ENCODE results near the gene DLG1.
A peak's percentile ranks its signal among the peaks of the same experiment; 100 is the strongest.

Gene DLG1

DNA sequence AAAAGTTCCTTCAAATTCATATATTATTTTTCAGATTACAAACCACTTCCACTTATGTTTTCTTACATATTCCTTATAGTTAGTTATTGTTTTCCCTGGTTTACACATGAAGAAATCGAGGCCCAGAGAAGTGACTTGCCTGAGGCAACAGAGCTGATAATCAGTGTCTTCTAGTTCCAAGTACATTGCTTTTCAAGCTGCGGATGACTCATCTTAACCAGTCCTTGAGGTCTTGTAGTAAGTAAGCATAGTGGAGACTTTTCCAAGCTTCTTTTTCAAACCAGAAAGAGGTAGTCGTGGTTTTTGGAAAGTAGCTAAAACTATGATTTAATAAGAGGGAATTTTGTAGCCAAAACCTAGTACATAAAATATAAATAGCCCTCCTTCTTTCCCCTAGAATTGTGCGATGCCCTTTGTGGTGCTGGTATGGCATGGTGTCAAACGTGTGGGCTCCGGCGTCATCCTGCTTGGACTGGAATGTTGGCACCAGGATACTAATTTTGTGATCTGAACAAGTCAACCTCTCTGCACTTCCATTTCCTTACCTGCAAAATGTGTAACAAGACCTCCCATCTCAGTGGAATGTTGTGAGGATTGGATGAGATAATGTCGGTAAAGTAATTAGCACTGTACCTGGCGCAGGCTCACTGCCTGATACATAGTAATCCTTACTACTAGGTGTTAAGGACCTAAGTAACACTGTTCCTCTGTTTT, 19.0 kb upstream of the DLG1 start:
- no peak for DNase-seq (ENCODE audit: low read depth, low spot score)

DNA sequence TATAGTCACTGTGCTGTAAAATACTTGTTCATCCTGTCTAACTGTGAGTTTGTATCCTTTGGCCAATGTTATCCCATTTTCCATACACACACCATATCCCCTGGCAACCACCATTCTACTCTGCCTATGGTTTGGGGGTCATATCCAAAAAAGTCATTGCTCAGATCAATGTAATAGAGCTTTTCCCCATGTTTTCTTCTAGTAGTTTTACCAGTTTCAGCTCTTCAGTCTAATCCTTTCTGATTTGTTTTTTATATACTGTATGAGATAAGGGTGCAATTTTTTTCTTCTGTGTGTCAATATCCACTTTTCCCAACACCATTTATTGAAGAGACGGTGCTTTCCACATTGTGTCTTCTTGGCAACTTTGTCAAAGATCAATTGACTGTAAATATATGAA, 14.0 kb upstream of the DLG1 start:
- no peak for DNase-seq (ENCODE audit: low read depth, low spot score)

DNA sequence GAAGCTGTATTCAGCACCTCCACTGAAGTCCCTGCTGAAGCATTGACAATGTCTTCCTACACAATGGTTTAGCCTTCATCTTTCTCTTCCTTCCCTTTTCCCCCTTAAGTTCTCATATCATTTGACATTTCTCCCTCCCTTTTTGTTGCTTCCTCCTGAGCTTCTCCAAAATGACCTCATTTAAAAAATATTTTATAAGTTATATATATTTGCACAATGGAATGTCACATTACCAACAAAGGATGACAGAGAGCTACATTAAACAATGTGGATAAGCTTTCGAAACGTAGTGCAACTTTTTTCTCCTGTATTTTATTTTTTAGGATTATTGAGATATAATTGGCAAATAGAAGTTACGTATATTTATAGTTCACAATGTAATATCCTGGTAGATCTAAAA, 13.2 kb upstream of the DLG1 start:
- DNase-seq (ENCODE audit: low read depth, low spot score), result no peak

DNA sequence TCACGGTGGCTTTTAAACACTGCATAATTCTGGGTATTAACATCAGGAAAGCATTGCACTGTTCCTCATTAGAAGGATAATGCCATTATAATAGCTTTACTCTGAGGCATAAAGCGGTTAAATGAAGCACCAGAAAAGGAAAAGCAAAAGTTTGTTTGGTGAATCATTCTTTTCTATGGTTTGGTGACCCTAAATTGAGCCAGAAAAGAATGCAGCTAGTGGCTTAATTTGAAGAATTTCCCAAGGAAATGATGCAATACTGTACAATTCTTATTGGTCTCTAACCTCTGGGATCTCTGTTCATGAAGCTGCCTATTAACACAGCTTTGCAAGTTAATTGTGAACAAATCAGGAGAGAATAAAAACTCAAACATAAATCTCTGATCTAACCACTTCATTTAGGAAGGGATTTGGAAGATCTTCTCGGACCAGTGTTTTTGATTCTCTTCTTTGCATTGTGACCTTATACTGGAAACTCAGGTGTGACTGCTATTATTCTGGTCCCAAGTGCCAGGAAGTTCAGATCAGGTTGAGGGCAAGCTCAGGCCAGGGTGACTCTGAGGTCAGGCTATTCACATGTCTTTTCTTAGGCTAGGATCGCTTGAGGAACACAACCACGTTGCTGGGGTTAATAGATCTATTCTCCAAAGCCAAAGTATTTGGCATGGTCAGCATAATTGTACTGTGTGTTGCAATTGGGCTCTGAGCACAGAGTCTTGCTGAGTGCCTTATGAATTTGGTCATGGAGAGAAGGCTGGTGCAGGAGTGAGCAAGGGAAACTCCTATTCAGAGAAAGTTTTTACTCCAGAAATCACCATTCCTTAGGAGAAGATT, 11.3 kb upstream of the DLG1 start:
- no peak for DNase-seq (ENCODE audit: low read depth, low spot score)

DNA sequence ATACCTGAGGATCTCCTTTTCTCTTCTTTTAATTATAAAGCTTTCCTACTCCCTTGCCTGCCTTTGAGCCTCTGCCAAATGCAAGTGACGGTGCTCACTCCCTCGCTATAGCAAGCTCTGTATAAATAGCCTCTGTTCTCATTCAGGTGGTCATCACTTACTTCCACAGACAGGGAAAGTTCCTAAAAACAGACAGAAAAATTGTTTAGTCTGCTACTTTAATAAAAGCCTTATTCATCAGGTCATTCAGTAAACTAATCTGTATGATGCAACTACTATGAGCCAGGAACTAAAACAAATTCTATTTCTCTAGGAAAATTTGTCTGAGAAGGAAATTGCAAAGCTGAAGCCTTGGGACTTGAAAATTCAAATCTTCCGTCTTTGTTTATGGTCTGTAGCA, 10.2 kb upstream of the DLG1 start:
- DNase-seq (ENCODE audit: low read depth, low spot score), result no peak

DNA sequence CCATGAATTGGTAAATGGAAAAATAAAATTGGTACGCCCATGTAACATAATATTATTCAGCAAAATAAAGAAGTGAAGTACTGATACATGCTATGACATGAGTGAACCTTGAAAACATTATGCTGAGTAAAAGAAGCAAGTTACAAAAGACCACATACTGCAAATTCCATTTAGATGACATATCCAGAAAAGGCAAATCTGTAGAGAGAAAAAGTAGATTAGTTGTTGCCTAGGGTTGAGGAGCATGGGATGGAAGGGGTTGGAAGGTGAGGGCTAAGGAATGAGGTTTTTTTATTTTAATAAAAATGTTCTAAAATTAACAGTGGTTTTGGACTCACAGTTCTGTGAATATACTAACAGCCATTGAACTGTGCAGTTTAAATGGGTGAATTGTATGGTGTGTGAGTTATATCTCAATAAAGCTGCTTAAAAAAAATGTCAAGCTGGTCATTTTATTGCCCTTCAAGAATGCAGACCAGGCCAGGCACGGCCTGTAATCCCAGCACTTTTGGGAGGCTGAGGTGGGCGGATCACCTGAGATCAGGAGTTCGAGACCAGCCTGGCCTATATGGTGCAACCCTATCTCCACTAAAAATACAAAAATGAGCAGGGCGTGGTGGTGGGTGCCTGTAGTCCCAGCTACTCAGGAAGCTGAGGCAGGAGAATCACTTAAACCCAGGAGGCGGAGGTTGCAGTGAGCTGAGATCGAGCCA, 8.1 kb upstream of the DLG1 start:
- DNase-seq (ENCODE audit: low read depth, low spot score), result no peak

DNA sequence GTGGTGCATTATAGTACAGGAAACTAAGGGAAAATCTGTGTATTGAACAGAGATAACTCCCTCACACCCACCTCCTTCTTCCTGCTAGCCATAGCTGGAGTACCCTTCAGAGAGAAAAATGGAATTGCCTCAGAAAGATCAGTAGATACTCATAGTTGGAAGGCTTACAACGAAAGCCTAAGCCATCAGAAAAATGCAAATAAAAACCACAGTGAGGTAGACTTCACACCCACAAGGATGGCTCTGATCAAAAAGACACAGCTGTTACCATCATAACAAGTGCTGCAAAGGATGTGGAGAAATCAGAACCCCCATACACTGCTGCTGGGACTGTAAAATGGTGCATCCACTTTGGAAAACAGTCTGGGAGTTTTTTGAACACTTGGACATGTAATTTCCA, 7.4 kb upstream of the DLG1 start:
- no peak for DNase-seq (ENCODE audit: low read depth, low spot score)

DNA sequence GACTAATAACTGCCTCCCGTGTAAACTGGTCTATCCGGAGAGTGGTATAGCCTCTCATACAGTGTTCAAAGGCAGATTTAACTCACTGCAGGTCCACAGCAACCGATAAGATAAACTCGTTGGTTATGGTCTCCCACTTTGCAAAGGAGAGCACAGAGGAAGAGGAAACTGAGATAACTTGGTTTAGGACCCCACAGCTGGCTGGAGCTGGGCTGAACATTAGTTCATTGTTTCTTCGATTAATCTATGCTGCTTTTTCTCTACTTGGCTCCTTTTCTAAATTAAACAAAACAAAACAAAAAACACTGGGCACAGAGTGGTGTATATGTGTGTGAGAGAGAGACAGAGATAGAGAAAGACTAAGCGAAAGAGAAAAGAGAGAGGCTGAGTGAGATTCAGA, 5.0 kb upstream of the DLG1 start:
- no peak for DNase-seq (ENCODE audit: low read depth, low spot score)

DNA sequence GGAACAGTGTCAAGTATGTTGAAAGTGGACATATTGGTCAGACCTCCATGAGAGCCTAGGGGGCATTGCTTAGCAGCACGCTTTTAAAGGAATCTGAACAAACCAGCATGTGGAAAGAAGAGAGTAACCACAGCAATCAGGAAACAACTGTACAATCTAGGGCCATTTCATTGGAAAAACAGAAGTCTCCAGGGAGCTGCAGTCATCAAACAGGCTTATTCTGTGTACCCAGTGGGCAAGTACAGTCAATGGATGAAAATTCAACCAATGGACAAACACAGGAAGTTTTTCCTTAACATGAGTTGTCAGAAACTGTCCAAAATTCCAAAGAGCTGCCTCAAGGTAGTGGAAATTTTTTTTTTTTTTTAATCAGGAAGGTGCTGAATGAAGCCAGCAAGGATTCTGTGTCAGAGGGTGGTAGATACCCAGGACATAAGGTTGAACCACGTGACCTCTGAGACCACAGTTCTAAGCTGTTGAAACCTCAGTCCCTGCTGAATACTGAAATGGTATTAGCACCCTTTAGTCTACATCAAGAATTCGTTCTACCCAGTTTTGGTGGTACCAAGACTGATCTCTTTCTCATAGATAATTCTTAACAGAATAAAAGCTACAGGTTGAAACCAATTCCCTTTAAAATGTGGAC, 4.4 kb upstream of the DLG1 start:
- DNase-seq (ENCODE audit: low read depth, low spot score), result no peak

DNA sequence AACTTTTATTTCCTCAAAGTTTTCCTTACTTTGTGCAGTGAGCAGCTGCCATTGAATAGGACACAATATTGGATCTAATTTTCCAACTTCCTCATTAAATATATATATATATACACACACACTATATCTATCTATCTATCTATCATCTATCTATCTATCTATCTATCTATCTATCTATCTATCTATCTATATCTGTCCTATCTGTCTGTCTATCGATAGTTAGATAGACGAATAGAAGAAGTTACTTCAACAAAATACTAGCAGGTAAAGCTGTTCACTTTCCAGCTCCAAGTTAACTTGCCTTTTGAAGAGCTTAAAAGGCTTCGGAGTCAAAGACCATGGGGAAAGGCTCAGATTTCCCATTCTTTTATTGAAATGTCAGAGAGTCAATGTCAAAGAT, 3.6 kb upstream of the DLG1 start:
- DNase-seq (ENCODE audit: low read depth, low spot score), result no peak

DNA sequence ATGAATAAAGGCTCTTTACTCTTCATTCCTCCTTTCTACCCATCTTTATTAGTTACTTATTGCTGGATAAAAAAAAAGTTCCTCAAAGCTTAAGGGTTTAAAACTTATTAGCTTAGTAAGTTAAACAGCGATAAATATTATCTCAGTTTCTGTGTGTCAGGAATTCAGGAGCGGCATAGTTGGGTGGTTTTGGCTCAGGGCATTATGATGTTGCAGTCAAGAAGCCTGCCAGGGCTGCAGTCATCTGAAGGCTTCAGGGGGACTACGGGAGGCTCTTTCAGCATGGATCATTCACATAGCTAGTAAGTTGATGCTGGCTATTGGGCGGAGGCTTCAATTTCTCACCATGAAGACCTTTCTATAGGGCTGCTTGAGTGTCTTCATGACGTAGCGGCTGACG, 1.9 kb upstream of the DLG1 start:
- DNase-seq (ENCODE audit: low read depth, low spot score), result no peak

DNA sequence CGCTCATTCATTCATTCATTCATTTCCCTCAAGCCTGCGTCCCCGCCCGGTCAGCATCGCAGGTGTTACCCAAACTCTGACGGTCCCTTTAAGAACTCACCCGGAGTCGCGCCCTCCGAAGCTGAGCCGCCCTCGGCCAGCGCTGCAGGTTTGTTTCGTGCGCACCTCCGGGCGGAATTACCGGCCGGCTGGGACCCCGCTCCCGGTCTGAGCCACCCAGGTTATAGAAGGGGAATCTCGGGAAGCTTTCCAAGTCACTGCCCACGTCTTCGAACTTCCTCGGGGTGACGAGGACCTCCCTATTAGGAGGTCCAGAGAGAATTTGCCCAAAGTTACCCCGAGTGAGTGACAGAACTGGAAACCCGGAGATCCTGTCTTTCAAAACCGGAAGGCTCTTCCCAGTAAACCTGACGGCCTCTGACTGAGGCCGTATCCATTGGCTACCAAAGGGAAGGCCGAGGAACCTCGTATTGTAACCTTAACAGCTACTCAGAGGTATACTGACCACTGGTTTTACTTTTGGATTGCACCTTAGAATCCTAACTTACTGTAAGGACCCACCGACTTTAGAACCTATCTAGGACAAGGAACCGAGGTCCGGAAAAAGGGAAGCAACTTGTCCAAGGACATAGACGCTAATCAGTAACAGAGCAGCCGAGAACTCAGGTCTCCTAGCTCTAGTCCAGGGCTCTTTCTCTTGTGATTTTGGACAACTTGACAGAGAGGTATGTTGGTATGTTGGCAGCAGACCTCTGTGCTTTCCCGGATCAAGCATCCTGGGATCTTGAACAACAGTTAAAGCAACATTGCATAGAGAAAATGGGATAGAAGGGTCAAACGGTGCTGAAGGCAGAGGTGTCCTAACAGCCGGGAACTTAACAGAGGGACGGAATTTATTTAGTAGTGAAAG, 788 bp upstream of the DLG1 start:
- DNase-seq (ENCODE audit: low read depth, low spot score), result no peak

DNA sequence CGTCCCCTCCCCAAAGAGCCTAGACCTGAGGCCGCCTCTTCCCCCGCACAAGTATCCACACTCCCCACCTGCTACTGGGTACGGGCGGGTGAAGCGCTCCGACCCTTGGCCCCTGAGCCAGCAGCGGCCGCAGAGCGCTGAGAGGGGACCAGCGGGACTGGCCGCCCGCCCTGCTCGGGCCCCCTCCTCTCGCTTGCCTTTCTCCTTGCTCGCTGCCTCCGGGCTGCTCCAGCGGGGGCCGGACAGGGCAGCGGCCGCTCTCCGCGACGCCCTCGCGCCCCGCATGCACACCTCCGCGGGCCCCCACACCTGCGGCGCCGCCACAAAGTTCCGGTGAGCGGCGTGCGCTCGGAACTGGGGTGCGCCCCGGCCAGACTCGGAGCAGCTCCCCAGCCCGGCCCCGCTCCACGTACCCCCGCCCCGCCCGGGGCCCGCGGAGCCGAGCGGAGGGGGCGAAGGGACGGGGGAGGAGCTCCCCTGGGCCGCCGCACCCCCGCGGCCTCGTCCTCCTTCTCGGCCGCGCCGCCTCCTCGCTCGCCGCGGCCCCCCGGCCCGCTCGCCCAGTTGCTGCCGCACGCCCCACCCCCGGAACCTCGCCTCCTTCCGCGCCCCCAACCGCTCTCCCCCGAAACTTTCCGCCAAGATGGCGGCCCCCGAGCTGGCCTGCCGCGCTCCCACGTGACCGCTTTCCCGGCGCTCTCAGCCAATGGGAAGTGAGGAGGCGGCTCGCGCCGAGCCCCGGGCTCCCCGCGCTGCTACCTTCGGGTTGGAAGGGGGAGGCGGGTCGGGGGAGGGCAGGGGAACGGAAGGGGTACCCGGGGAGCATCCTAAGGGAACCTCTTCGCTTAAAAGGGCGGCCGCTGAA, 704 bp downstream of the DLG1 start:
- peak; percentile 84 for DNase-seq (ENCODE audit: low read depth, low spot score)

DNA sequence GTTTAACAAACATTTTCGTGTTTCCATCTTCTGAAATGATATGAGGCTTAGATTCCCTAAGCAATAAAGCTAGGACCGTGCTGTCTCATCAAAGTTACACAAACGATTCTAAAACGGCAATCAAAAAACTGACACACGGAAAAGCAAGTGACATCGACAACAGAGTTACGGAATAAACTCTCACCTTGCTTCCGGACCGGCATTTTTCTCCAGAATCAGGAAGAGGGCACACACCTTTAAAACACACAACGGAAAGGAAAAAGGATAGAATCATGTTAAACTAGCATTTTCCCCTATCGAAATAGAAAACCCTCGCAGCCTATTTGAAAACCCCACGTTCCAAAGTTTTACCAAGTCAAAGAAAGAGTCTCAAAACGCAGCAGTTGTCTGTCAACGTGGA, 1.4 kb downstream of the DLG1 start:
- no peak for DNase-seq (ENCODE audit: low read depth, low spot score)

DNA sequence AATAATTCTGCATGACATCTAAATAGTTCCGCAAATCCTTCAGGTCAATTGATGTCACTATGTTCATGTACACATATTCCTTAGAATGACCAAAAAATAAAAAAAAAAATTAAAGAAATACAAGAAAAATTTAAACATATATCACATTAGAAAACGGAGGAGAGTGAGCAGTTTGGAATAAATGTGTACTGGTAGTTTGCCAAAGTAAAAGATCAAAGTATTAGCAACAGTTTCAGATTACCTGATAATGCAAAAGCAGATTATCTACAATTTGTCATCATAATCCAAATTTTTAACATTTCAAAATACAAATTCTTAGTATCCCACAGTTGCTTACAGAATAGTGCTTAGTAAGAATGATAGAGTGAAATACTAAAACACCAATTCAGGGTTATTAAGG, 1.9 kb downstream of the DLG1 start:
- DNase-seq (ENCODE audit: low read depth, low spot score), result no peak

DNA sequence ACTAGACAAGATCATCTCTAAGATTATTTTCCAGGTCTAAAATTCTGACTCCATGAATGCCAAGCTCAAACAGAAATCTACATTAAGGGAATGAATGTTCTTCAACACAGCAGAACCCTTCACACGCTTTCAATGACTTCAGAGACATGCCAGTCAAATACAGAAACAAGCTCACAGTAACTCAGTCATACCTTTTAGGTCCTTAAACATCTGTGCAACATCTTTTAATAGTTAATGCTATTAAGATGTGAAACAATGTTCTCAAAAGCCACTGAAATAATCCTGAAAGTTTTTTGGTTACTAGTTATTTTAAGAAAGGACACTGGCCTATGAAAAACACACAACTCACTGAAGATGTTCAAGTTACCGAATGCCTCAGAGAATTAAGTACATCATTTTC, 2.5 kb downstream of the DLG1 start:
- no peak for DNase-seq (ENCODE audit: low read depth, low spot score)

DNA sequence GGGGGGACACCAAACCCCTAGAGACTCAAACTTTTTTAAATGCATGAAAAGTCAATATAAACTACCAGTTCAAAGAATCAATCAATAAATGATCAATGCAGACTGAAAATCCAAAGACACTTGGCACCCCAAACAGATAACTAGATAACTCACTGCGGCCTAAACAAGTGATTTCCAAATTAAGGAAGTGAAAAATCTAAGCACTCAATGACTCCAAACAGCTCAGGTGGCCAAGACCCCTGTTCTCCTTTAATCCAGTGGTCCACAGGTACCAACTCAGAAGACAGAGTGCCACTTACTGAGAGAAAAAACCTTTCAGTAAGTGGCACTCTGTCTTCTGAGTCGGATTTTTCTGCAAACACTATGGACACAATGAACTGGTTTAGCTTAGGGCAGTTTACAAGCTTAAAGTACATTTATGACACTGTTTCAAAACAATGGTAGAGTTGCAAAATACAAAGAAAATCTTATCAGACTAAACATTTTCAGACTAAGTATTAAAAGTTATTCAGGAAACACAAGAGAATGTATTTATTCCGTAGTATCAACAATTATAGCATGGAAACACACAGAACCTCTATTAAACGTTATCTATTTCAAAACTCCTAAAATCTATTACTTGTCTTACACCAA, 4.7 kb downstream of the DLG1 start:
- DNase-seq (ENCODE audit: low read depth, low spot score), result no peak

DNA sequence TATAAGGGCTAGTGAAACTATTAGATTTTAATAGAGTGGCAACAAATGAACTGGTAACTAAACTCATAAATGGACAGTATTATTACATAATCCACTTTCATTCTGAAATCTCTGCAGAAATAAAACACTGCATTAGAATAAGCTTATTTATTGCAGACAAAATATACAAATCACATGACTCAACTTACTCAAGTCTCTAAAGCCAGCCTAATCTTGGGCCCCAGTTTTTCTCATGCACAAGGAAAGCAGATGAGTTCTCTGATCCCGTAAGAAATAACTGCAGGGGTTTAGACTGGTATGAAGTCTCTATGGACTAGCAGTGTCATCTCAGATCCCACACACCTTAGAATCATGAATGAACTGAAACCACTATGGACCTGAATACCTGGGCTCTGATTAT, 5.8 kb downstream of the DLG1 start:
- DNase-seq (ENCODE audit: low read depth, low spot score), result no peak

DNA sequence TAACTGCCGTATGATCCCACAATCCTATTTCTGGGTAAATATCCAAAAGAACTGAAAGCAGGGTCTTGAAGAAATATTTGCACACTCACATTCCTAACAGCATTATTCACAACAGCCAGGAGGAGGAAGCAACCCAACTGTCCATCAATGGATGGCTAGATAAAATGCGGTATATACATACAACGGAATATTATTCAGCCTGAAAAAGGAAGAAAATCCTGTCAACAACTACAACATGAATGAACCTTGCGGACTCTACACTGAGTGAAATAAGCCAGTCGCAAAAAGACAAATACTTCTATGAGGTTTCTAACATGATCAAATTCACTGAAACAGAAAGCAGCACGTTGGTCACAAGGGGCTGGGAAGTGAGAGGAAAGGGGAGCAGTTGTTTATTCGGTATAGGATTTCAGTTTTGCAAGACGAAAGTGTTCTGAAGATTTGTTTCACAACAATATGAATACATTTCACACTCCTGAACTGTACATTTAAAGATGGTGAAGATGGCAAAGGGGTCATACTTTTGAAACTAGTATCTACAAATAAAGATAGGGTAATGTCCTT, 6.2 kb downstream of the DLG1 start:
- no peak for DNase-seq (ENCODE audit: low read depth, low spot score)

Data from activated naive CD8-positive, alpha-beta T cell treated with anti-CD3 and anti-CD28 coated beads, Interleukin-2, amount 50 U/mL, for 16 hours (primary cell).